ENCODE results near the gene PTPN22. TPM values are rescaled to one million over a fixed set of nuclear protein-coding genes. Genes with fewer than 3 reads are reported as not detected.
A peak's percentile ranks its signal among the peaks of the same experiment; 100 is the strongest.

PTPN22 gene
- total RNA-seq (2014; rRNA removed; shearing (Covaris generic)), result 0.05 TPM in 1 of 2 replicates, not detected in the other

DNA sequence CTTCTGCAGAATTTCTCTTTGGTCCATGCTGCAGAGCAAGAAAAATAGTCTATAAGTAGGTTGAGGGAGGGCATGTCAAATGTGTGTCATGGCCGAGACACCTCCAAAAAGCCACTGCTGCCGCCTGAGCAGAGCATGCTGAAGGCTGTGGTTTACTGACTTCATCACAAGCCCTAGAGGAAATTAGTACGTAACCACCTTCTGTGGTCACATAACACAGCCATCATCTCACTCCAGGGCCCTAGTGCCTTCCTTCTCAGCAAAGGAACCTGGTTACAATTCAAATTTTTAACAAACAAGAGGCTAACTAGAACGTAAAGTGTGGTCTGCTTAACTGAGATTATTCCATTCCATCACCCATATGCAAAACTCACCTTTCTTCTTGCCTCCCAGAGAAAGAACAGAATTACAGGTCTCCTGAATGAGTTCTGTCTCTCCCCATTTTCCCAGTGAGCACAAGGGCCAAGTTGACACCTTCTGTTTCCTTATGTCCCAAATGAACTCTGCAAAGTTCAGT is at the start of gene PTPN22:
PTPN22 (minus strand) TSS at position 116 of the 517 bp plus-strand sequence.
- no peak for DNase-seq (ENCODE audit: low spot score)

- no peak for DNase-seq (ENCODE audit: low spot score)
Observed at GRCh38 chr1:113918243-113918642, 46.7 kb upstream of the PTPN22 start.

- DNase-seq (ENCODE audit: low spot score), result no peak
Observed at GRCh38 chr1:113917400-113918082, 46.0 kb upstream of the PTPN22 start.

DNA sequence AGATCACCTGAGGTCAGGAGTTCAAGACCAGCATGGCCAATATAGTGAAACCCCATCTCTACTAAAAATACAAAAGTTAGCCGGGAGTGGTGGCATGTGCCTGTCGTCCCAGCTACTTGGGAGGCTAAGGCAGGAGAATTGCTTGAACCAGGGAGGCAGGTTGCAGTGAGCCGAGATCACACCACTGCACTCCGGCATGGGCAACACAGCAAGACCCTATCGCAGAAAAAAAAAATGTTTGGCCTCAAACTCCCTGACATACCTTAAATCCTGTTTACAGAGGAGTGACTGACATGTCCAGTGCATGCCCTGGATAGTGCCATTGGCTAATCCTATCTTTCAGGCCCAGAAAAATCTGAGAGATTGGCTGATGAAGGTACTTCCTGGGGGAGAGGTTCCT is 45.5 kb upstream of the PTPN22 start:
- DNase-seq (ENCODE audit: low spot score), result no peak

- DNase-seq (ENCODE audit: low spot score), result no peak
Observed at GRCh38 chr1:113913887-113914664, 42.6 kb upstream of the PTPN22 start.

DNA sequence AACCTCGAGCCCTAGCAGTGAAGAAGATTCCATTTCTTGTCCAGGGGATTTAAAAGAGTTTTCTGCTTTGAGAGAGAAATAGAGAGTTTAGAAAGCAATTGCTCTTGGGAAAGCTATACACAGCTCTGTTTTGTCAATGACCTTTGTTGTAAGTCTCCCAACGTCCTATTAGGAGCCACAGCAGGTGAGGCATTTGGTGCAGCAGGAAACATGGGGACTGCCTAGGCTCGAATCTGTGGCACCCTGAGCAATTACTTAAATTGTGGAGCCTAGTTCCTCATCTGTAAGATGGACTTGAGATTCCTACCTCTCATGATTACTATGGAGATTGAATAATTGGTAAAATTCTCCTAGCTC is 41.8 kb upstream of the PTPN22 start:
- no peak for DNase-seq (ENCODE audit: low spot score)

- no peak for DNase-seq (ENCODE audit: low spot score)
Observed at GRCh38 chr1:113912594-113913311, 41.2 kb upstream of the PTPN22 start.

- DNase-seq (ENCODE audit: low spot score), result peak; percentile 44
Observed at GRCh38 chr1:113905435-113905861, 33.9 kb upstream of the PTPN22 start.

DNA sequence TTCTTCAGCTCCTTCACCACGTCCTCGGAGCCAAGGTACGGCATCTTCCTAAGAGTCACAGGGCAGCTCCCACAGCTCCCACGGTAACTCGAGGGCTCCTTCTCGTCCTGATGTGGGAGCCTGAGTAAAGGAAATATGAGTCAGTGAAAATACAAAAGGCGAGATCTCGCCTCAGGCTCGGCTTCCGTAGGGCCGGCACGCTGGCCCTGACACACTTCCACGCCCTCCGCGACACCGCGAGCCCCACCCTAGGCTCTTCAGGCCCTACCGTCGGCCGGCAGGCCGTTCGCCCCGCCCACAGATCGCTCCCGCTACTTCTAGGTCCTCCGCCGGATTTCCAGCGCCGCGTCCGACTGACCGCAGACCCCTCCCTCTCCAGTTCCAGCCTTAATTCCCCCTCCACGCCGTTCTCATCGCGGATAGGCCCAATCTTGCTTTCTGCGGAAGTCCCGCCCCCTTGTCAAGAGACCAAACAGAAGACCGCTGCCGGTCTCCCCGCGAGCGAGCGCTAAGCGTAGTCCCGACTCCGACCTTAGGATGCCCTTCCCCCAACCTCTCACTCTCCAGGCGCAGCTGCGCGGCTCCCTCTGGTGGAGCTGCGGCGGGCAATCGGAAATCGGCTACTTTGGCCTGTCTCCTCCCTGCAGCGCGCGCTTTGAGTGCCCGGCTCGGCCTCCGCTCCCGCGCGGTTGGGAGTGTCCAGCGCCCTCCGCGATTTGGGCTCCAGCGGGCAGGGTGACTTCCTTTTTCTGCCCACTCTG is 33.3 kb upstream of the PTPN22 start, which contains the start of the genes AP4B1 and DCLRE1B:
AP4B1 (minus strand) TSS at position 126 of the 761 bp plus-strand sequence; CDS start at position 44, 82 bp downstream.
DCLRE1B (plus strand) TSS at position 653 of the 761 bp plus-strand sequence. CDS start 261 bp downstream, outside the sequence.
- peak; percentile 99 for DNase-seq (ENCODE audit: low spot score)

DNA sequence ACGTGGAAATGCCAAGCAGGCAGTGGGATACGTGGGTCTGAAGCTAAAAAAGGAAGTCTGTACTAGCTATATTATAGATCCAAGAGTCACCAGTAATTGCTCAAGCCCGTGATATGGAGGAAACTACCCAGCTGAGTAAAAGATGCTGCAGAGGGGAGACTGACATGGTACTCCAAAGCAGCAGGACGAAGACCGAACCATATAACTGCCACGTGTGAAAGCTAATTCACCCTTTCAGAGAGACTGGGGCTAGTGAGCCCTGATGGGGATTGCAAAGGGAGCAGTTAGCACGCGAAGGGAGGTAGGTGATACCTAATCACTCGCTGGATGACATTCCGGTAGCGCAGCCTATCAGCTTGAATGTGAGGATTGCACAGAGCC is 32.8 kb upstream of the PTPN22 start:
- peak; percentile 76 for DNase-seq (ENCODE audit: low spot score)

DNA sequence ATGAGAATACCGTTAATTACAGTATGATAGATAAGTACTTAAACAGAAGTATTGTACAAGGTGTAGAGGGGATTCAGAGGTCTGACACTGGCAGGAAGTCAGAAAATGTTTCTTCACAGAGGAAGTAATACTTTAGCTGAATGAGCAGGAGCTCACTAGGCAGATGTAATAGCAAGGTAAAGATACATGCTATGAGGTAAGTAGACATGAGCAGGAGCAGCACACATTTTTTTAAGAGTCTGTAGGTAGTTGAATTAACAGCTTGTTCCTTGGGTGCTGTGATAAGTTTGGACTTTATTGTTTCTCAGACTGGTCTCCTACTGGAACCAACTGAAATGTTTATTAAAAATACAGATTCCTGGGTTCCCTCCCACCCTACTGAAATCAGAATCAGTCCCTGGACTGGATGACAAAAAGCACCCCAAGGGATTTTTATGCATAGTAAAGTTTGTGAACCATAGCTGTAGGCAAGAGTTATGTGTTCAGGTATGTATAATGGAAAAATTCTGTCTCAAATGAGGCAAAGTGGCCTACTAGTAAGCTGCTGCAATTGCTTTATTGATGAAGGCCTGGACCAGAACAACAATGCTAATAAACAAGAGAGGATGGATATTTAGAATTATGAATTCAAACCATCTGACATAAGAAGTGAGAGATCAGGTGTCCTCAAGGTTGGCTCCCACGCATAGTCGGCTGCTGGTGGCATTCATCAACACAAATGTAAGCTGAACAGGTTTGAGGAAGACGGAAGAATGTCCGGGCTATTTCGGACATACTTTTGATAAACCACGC is 32.2 kb upstream of the PTPN22 start:
- peak; percentile 15 for DNase-seq (ENCODE audit: low spot score)

DNA sequence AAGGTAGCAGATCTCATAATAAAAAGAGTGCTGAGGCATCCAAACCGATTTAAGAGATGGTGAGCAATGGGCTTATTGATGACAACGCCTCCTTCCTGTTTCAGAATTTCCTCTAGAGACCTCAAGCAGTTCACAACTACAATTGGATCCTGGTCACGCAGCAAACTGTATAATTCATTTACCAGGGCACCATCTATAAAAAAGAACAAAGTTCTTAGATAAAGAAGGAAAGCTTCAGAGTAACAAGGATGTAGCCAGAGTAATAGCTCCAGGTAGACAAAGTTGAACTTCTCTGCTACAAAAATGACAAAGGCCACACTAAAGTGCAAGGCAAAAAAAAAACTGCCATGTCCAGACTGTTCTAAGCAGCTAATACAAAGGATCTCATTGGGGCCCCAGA is 29.7 kb upstream of the PTPN22 start:
- no peak for DNase-seq (ENCODE audit: low spot score)

DNA sequence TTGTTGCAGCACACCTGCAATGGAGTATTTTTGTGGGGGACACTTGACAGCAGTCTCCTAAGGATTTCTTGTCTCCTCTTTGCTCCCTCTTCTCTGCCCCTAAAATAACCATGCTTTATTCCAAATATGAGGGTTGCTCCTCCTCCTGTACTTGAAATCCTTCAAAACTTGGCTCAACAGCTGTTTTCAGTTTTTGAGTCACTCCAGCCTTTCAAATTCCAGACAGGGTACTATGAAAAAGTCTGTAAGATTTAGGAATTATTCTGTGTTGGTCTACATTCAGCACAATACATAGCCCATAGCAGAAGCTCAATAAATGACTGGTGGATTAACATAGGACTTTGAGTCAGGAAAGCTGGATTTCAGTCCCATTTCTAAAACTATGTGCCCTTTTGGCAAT is 27.6 kb upstream of the PTPN22 start:
- no peak for DNase-seq (ENCODE audit: low spot score)

- no peak for DNase-seq (ENCODE audit: low spot score)
Observed at GRCh38 chr1:113898241-113898814, 26.8 kb upstream of the PTPN22 start.

GRCh38 chr1:113895961-113896360 is 24.4 kb upstream of the PTPN22 start:
- DNase-seq (ENCODE audit: low spot score), result no peak

GRCh38 chr1:113895098-113895497 is 23.6 kb upstream of the PTPN22 start:
- DNase-seq (ENCODE audit: low spot score), result no peak

DNA sequence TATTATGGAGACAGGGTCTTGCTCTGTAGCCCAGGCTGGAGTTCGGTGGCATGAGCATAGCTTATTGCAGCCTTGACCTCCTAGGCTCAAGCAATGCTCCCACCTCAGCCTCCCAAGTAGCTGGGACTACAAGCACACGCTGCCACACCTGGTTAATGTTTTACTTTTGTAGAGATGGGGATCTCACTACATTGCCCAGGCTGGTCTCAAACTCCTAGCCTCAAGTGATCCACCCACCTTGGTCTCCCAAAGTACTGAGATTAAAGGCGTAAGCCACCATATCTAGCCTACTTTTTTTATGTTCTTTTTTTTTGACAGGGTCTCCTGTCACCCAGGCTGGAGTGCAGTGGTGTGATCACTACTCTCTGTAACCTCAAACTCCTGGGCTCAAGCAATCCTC is 21.8 kb upstream of the PTPN22 start:
- no peak for DNase-seq (ENCODE audit: low spot score)

- DNase-seq (ENCODE audit: low spot score), result no peak
Observed at GRCh38 chr1:113891631-113892220, 20.2 kb upstream of the PTPN22 start.

DNA sequence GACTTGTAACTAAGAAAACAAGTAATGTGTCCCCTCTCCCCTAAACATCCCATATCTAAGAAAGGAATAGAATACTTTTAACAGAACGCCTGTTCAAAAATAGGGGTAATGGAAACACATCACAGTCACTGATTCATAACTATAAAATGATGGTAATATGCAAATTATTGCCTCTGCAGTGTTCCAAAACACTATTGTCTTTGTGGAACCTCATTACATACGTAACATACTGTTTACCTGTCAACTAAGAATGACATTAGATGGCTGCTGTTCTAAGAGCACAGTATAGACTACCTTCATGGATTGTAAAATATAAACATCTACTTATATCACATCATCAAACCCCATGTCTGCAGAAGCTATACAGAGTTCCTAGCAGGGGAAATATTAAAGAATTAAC is 19.3 kb upstream of the PTPN22 start:
- DNase-seq (ENCODE audit: low spot score), result no peak
